ENCODE results near the gene ERBB2. TPM values are rescaled to one million over a fixed set of nuclear protein-coding genes. Genes with fewer than 3 reads are reported as not detected.

The ERBB2 gene
- total and polyA plus RNA-seq, 12 donors, result 40.3 to 89.1 (median 66.1) TPM

DNA sequence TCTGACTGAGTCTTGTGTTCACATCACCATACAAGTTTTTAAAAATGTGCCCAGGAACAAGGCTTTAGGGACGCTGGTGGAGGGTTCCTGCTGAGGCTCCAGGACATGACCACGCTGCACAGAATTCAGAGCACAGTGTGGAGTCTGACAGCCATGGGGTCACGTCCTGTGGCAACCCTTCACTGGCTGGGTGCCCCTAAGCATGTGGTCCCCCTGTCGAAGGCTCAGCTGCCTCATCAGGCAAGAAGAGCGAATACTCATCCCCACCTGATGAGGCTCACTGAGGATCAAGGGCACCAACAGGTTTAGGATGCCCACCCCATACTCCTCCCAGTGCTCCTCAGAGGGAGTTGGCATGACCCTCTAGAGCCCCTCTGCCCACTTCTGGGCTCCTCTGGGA is 25.7 kb upstream of the ERBB2 start:
- intact Hi-C loops (cut with DNase I), result loop anchor here in 6 of 10 donors (5.0 to 10.0 kb wide), 5 partner anchors 37 to 58 kb away; partner anchors contain the start of genes MIEN1 (in 1 of the 6), PPP1R1B (in 1 of the 6) and STARD3 (in 1 of the 6)
- ATAC-seq, result no peak
- Histone ChIP-seq H3K4me1 (peaks cover 42 to 88% (median 59%) of the 10 kb centered on the region in 9 donors), H3K4me3 (no peak overlapping the region), H3K36me3 (peaks cover 0 to 3% (median 0%) of the 10 kb centered on the region in 9 donors), H3K27me3 (peaks cover 0 to 23% (median 3%) of the 10 kb centered on the region in 7 donors), H3K27ac (peak overlapping the region in 8 of 10 donors; percentile 61 to 95 (median 88)), H3K9me3 (no peaks in the 10 kb centered on the region)
- TF ChIP-seq, protein P1, sequence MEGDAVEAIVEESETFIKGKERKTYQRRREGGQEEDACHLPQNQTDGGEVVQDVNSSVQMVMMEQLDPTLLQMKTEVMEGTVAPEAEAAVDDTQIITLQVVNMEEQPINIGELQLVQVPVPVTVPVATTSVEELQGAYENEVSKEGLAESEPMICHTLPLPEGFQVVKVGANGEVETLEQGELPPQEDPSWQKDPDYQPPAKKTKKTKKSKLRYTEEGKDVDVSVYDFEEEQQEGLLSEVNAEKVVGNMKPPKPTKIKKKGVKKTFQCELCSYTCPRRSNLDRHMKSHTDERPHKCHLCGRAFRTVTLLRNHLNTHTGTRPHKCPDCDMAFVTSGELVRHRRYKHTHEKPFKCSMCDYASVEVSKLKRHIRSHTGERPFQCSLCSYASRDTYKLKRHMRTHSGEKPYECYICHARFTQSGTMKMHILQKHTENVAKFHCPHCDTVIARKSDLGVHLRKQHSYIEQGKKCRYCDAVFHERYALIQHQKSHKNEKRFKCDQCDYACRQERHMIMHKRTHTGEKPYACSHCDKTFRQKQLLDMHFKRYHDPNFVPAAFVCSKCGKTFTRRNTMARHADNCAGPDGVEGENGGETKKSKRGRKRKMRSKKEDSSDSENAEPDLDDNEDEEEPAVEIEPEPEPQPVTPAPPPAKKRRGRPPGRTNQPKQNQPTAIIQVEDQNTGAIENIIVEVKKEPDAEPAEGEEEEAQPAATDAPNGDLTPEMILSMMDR (IDR thresholded peaks at IDR 0.05), result no peak
- WGBS, 2 donors, result 79 to 82% methylated on average over 5 of the region's 5 CpGs
- DNase-seq, result no peak

DNA sequence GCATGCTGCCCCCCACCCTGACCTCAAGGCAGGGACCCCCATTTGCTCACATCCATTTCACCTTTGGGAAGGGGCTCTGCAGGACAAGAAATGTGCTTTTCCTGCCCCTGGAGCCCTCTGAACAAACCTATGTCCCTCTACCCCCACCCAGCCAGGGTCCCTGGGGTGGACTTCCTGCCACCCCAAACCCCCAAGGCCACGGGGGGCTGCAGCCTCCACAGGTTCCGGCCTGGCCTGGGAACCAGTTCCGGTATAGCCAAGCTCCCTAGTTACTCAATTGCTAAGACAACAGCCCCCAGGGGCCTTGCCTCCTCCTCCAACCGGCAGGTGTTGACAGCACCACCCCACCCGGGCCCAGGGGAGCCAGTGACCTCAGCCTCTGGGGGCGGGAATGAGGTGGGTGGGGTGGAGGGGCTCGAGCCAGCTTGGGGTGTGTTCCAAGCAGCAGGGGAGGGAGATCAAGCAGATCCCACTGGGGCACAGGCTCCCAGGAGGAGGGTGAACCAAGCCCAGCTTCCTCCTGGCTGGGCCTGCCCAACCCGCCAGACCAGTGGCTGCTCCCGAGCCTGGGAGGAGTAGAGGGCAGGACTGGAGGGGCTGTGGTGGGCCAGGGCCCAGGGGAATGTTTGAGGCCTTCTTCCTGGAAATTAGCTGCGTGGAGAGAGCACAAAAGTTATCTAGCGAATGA is 25.0 kb upstream of the ERBB2 start:
- DNase-seq (peak in 1 of 2 donors; percentile 72), ATAC-seq (peak; percentile 6 to 41 (median 20))
- intact Hi-C loops (cut with DNase I), result loop anchor here in 6 of 10 donors (5.0 to 10.0 kb wide), 5 partner anchors 38 to 57 kb away; partner anchors contain the start of genes MIEN1 (in 1 of the 6), PPP1R1B (in 1 of the 6) and STARD3 (in 1 of the 6)
- Histone ChIP-seq H3K36me3 (peaks cover 0 to 3% (median 0%) of the 10 kb centered on the region in 9 donors), H3K9me3 (no peaks in the 10 kb centered on the region), H3K4me1 (peaks cover 47 to 88% (median 66%) of the 10 kb centered on the region in 9 donors), H3K27me3 (peaks cover 0 to 16% (median 0%) of the 10 kb centered on the region in 7 donors), H3K4me3 (no peak overlapping the region), H3K27ac (peak overlapping the region; percentile 61 to 95 (median 88))
- TF ChIP-seq, protein P1 (IDR thresholded peaks at IDR 0.05), result no peak
- 16 to 29% methylated on average over 11 of the region's 11 CpGs for WGBS, 2 donors

DNA sequence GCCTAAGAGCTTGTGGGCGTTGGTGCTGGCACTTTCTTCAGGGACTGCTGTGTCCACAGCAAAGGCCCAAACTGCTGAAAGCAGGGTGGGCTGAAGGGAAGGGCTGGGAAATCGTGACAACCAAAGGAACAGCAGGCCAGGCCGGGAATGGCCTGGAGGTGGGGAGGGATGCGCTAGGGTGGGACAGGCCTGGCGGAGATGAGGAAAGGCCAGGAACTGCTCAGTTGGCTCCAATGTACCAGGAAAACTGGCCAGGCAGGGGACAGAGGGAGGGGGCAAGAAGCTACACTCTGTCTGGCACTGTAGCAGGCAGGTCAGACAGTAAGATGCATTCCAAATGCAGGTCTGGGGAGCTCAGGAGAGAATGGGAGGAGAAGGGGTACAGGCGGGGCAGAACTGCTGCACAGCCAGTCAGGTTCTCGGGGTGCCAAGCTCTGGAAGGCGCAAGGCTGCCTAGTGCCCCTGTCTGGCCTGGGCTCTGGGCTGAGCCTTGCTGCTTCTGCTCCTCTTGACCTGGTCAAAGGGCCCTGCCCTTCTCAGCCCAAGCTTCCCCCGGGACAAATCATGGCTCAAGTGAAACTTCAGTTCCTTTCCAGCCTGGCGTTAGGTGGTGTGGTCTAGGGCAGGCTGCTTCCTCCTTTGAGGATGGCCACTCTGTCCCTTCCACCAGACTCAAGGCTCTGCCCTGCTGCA is 24.3 kb upstream of the ERBB2 start:
- intact Hi-C loops (cut with DNase I), result loop anchor here in 1 of 10 donors (10.0 kb wide), 1 partner anchor 51 kb away; the partner anchor contains the start of gene PPP1R1B
- H3K4me1 ChIP-seq, result peaks cover 47 to 88% (median 73%) of the 10 kb centered on the region in 9 donors
- WGBS, 2 donors, result 61 to 66% methylated on average over 10 of the region's 10 CpGs

More for the DNA sequence above, 24.3 kb upstream of the ERBB2 start:
- Histone ChIP-seq H3K9me3 (no peaks in the 10 kb centered on the region), H3K4me3 (no peak overlapping the region), H3K36me3 (peaks cover 0 to 9% (median 0%) of the 10 kb centered on the region in 9 donors), H3K27me3 (peaks cover 0 to 9% (median 0%) of the 10 kb centered on the region in 7 donors), H3K27ac (peak overlapping the region; percentile 61 to 95 (median 88))
- ATAC-seq (no peak), DNase-seq (no peak)
- TF ChIP-seq, protein P1 (IDR thresholded peaks at IDR 0.05), result no peak
